ENCODE data around the gene C17orf113.
"Not testable (repeated sequence)": the region's sequence is repeated elsewhere in the genome, so short reads cannot be mapped to it uniquely, and the experiment has no call there.

The C17orf113 gene

DNA sequence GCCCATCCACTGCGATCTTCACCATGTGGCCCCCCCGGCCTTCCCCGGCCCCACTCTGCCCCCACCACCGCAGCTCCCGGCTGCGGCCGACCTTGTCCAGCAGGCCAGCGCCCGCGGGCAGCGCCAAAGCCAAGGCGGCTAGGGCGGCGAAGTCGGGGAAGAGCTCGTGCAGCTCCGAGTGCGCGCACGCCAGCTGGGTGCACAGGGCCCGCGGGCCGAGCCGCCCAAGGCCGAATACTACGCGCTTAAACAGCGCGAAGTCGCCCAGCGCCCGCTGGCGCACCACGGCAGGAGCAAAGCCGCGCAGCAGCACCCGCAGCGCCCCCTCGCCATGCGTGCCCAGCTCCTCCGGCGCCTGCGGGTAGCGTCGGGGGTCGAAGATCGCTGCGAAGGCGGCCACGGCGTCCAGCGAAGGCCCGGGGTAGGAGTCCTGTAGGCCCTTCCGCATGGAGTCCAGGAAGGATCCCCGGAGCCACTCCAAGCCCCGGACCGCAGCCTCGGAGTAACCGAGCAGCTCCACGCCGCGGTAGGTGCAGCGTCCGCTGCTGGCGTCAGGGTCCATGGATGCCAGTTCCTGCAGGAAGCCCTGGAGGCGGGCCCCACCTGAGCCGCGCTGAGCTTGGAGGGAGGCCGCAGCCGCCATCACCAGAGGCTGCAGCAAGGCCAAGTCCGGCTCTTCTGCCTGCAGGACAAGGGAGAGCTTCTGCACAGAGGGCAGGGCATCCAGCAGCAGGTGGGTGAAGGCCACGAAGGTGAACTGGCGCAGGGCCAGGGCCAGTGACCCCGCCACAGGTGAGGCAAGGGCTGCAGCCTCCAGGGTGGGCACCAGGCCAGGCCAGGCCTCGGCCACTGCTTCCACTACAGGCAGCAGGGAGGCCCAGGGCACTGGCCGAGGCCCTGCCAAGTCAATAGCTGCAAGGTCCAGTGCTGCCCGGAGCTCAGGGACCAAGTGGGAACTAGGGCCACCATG lies 10.3 kb downstream of the C17orf113 start:
- no peak for DNase-seq

GRCh38 chr17:42038221-42038973 lies 12.0 kb downstream of the C17orf113 start:
- DNase-seq, result no peak

- DNase-seq, result no peak
Measured at GRCh38 chr17:42034059-42034458, 16.3 kb downstream of the C17orf113 start.

DNA sequence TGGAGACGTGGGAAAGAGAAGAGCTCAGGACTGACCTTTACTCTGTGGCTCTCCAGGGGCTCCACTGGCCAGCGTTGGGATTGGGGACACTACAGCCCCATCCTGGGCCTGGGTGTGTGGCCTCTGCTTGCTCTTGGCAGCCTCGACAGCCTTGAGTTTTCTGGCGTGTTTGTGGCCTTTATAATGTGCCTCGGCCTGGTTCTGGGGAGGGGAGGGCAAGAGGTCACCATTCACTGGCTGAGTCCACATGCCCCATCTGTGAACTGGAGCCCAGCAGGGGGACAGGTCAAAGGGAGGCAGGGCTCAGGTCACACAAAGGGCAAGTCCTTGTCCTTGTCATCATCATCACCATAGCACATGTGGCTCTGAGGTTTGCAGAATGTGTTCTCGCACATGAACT lies 18.8 kb downstream of the C17orf113 start:
- no peak for DNase-seq

- no peak for DNase-seq
Measured at GRCh38 chr17:42028791-42029127, 21.6 kb downstream of the C17orf113 start.

DNA sequence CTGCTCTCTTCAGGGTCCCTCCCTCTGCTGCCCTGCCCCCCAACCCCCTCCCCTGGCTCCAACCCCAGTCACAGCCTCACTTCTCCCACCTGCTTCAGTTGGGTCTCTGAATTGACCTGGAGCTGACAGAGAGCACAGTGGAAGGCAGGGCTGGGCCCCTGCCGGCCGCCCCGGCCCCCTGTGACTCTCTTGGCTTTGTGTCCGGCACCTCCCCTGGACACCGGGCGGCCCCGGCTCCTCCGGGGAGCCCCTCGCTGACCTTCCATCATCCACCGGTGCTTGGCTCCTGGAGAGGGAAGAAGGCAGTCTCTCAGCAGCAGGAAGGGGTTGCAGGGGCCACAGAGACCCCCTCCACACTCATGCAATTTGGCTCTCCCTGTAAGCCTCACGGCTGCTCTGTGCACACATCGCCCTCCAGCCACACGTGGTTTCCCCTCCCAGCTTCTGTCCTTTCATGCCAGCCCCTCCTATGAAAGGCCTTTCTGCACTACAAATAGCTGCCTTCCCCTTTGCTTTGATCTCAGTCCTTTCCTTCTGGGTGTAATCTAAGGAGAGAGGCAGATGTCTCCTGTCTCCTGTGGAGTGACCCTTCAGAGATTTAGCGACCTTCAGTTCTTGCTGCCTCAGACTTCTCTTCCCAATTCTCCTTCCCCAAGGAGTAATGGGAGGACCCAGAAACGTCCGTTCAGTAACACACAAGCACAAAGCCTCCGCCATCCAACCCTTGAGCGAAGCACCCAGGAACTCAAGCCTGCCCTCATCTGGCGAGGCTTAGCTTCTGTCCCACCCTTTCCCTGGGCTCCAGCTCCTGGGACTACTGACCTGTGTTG lies 22.2 kb downstream of the C17orf113 start:
- DNase-seq, result no peak

- DNase-seq, result no peak
Measured at GRCh38 chr17:42027590-42027889, 22.9 kb downstream of the C17orf113 start.

GRCh38 chr17:42026857-42027589 lies 23.4 kb downstream of the C17orf113 start:
- no peak for DNase-seq

- no peak for DNase-seq
Measured at GRCh38 chr17:42025936-42026335, 24.5 kb downstream of the C17orf113 start.

DNA sequence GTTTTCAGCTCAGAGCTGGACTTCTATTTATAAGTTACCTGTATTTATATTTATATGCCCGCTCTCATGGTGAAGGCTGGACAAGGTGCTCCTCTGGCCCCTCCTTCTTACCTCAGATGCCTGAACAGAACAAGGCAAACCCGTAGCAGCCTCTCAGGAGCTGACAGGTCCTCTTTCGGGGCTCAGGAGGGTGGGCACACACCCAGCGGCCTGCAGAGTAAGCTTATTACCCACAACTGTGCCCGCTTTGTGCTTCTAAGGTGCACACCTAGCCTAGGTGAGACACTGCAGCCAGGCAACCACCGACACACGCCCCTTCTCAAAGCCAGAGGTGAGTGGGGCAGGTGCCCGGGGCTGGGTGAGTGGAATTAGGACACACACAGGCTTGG lies 25.2 kb downstream of the C17orf113 start:
- DNase-seq, result no peak

GRCh38 chr17:42023524-42024349 lies 26.7 kb downstream of the C17orf113 start:
- no peak for DNase-seq

DNA sequence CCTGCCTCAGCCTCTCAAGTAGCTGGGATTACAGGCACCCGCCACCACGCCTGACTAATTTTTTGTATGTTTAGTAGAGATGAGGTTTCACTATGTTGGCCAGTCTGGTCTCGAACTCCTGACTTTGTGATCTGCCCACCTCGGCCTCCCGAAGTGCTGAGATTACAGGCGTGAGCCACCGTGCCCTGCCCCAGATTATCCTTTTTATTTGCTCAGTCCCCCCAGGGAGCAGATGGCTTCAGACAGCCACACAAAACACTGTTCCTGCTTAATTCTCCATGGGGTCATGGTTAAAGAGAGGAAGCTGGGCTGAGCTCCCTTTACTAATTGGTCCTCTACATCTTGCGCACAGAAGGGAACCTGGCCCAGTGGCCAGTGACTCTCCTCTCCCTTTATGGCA lies 29.6 kb downstream of the C17orf113 start:
- not testable (repeated sequence) for DNase-seq

DNA sequence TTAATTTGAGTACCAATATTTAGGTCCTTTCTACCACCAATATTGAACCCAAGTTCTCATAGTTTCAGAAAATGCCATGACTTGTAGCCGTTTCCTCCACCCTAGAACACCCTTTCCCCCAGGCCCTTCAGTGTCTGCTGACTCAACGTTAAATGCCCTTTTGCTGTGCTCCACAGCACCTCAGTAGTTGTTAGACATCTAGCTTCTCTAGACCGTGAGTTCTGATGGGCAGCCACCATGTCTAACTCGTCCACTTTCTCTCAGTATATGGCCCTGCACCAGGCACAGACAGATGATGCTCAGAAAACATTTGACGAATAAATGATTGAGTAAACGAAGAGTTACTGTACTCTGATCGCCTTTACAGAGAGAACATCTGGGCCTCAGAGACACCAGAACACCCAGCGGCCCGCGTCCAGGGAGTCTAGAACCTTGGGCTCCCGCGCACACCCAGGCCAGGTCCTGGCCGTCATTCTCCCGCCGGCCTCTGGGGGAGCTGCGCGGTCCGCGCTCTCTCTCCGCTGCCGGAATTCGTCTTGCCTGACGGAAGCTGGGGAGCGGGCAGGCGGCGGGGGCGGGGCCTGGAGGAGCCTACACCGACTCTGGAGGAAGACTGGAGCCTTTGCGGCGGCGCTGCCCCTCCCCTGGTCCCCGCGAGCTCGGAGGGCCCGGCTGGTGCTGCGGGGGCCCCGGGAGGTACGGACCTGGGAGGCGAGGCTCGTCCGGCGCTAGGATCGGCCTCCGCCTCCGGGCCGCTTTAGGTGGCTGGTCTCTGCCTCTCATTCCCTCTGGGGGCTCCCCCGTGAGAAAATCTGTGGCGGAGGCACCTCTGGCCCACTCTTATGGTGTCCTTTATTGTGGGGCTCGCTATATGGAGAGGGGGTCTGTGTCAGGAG lies 30.6 kb downstream of the C17orf113 start, which contains the start of gene NKIRAS2:
TSS of gene NKIRAS2 (plus strand) at position 582 of the 896 bp plus-strand sequence. CDS start 1,488 bp downstream, outside the sequence.
- DNase-seq, result peak; percentile 97

DNA sequence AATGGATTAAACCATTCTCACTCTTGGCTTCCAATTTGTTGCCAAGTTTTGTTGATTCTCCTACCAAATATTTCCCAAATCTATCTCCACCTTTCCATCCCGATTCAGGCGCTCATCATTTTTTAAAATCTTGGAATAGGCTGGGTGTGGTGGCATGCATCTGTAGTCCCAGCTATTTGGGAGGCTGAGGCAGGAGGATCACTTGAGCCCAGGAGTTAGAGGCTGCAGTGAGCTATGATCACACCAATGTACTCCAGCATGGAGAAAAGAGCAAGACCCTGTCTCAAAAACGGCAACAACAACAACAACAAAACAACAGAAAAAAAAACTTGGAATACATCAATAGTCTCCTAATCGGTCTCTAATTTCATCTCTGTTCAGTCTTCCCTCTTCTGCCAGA lies 31.4 kb downstream of the C17orf113 start:
- DNase-seq, result no peak

- no peak for DNase-seq
Measured at GRCh38 chr17:42018339-42018738, 32.1 kb downstream of the C17orf113 start.

- no peak for DNase-seq
Measured at GRCh38 chr17:42017866-42018200, 32.6 kb downstream of the C17orf113 start.

- DNase-seq, result peak; percentile 93
Measured at GRCh38 chr17:42016941-42017865, 33.2 kb downstream of the C17orf113 start, which contains the start of gene DNAJC7. Gene DNAJC7 (minus strand): TSS chr17:42017439. CDS start chr17:42017416, 23 bp downstream.

DNA sequence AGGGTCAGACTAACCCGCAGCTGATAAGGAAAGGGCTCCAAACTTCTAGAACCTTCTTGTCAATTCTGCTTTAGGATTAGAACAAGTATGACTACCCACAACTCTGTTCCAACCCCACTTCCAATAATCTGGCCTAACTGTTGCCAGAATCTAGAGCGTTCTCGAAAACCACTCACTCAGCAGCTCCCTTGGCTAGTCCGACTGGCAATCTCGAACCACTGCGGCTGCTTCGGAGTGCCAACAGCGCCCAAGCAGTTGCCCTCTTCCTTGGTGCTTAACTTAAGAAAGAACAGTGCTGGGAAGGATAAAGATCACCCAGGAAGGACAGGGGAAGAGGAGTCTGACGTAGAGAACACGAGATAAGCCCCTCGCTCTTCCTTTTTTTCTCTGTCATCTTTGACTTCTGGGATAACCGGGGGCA lies 34.0 kb downstream of the C17orf113 start:
- DNase-seq, result no peak

DNA sequence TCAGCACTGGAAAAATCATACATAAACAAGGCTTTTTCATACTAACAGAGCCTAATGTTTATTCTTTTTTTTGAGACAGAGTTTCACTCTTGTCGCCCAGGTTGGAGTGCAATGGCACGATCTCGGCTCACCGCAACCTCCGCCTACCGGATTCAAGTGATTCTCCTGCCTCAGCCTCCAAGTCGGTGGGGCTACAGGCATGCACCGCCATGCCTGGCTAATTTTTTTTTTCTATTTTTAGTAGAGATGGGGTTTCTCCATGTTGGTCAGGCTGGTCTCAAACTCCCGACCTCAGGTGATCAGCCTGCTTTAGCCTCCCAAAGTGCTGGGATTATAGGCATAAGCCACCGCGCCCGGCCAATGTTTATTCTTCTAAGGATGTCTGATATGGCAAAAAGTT lies 36.7 kb downstream of the C17orf113 start:
- DNase-seq, result not testable (repeated sequence)
